Measurements from ENCODE around the gene DYNLRB1.

- TF ChIP-seq CTCF (IDR thresholded peaks at IDR 0.05) (no peak), POLR2A (IDR thresholded peaks at IDR 0.05) (no peak)
These were observed 52.0 kb downstream of the DYNLRB1 start for GRCh38 chr20:34567892-34568865.
